ENCODE results near the gene NENF. TPM values are rescaled to one million over a fixed set of nuclear protein-coding genes. Genes with fewer than 3 reads are reported as not detected.

The NENF gene
- total RNA-seq, 2 experiments from 2014 or later: 30.8 to 34.1 TPM

DNA sequence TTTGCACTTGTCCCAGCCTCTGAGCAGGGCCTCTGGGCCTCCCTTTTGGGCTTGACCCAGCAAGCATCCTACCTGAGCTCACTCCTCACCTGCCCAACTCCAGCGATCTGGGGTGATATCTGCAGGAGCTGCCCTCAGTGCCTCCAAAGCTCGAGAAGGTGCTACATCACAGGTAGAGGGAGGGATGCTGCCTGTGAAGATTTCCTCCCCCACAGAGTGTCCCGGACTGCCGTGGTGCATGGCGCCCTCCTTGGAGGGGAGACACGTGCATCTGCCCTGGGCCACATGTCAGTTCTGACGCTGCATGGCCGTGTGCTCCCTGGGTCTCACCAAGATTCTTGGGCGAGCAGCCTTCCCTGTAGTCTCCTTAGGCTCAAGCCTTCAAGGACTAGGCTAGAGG lies 27.7 kb downstream of the NENF start:
- ATAC-seq: no peak
- H3K27me3 Mint-ChIP-seq: no peaks in the 10 kb centered on the region
- H3K4me3 Mint-ChIP-seq: no peak overlapping the region
- CTCF ChIA-PET: interaction anchor here (0.6 kb wide), 1 partner anchor 11 kb away, joined by 4 read pairs; no protein-coding TSS in a partner anchor
- POLR2A ChIA-PET: no interaction called here
- no peaks in the 10 kb centered on the region for H3K9me3 Mint-ChIP-seq (ENCODE audit: low read depth)
- H3K36me3 Mint-ChIP-seq (ENCODE audit: low read depth): no peaks in the 10 kb centered on the region
- peaks cover 7% of the 10 kb centered on the region for H3K4me1 Mint-ChIP-seq
- H3K27ac Mint-ChIP-seq: no peak overlapping the region
- intact Hi-C loops (cut with DNase I, micrococcal nuclease): no loop called here
- no peak for DNase-seq

DNA sequence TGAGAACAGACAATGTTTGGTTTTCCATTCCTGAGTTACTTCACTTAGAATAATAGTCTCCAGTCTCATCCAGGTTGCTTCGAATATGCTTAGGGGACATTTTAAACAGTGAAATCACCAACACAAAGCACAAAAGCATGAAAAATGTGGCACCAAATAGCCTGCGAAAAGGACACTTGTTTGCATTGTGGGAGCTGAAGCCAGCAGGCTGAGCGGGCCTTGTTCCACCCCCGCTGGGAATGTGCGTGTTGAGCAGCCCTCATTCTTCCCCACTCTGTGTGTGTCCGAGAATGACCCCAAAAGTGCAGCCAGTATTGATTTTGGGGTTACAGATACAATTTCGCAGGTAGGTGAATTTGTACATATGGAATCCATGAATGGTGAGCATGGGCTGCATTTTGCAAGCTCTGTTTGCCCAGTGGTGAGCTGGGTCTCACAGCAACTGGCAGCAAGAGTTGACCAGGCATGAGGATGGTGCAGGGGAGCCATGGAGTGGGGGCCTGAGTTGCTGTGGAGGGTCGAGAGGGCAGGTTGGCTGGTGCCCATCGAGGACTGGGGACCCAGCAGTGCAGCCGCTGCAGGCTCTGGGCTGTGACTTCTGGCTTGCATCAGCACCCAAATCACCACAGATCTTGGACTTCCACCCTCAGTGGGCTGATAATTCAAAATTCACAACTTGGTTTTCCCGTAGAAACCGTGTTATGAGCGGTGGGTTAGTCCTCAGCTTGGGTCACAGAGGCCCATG lies 29.4 kb downstream of the NENF start:
- intact Hi-C loops (cut with DNase I, micrococcal nuclease): no loop called here
- peaks cover 7% of the 10 kb centered on the region for H3K4me1 Mint-ChIP-seq
- no peak overlapping the region for H3K4me3 Mint-ChIP-seq
- ChIA-PET POLR2A (no interaction called here), CTCF (interaction anchor here (0.6 to 1.0 kb wide), 3 partner anchors 125 to 533 kb away, joined by 3 to 4 read pairs (median 3); no protein-coding TSS in a partner anchor)
- H3K9me3 Mint-ChIP-seq (ENCODE audit: low read depth): no peaks in the 10 kb centered on the region
- ATAC-seq (no peak), DNase-seq (no peak)
- no peaks in the 10 kb centered on the region for H3K36me3 Mint-ChIP-seq (ENCODE audit: low read depth)
- H3K27ac Mint-ChIP-seq: no peak overlapping the region
- no peaks in the 10 kb centered on the region for H3K27me3 Mint-ChIP-seq

- intact Hi-C loops (cut with DNase I, micrococcal nuclease): no loop called here
- DNase-seq (no peak), ATAC-seq (no peak)
- ChIA-PET CTCF (interaction anchor here (0.6 to 9.4 kb wide), 5 partner anchors 8 to 678 kb away, joined by 3 to 74 read pairs (median 4); no protein-coding TSS in a partner anchor), POLR2A (no interaction called here)
- no peaks in the 10 kb centered on the region for H3K27me3 Mint-ChIP-seq
- H3K4me3 Mint-ChIP-seq: no peak overlapping the region
- H3K36me3 Mint-ChIP-seq (ENCODE audit: low read depth): no peaks in the 10 kb centered on the region
- H3K9me3 Mint-ChIP-seq (ENCODE audit: low read depth): no peaks in the 10 kb centered on the region
- H3K4me1 Mint-ChIP-seq: peaks cover 3% of the 10 kb centered on the region
- H3K27ac Mint-ChIP-seq: no peak overlapping the region
Observed at GRCh38 chr1:212463565-212464285, 31.0 kb downstream of the NENF start.

DNA sequence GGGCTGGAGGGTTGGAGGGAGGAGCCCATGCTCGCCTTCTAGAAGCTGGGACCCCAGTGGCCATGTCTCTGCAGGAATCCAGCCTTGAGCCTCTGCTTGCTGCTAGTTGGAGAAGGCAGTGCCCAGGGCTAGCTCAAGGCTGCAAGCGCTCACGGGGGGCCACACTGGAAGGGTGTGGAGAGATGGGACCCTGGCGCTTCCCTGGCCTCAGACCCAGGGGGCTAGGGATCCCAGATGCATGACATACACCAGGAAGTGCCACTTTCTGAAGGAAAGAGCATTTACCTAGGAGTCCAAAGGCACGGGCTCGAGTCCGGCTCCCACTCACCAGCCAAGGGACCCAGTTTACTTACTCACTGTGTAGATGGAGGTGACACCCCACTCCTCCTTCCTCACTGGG lies 32.6 kb downstream of the NENF start:
- CTCF ChIA-PET: interaction anchor here (1.4 to 9.4 kb wide), 2 partner anchors 9 to 212 kb away, joined by 3 to 74 read pairs; no protein-coding TSS in a partner anchor
- Mint-ChIP-seq H3K27me3 (no peaks in the 10 kb centered on the region), H3K9me3 (ENCODE audit: low read depth) (no peaks in the 10 kb centered on the region), H3K4me3 (no peak overlapping the region), H3K4me1 (no peaks in the 10 kb centered on the region), H3K36me3 (ENCODE audit: low read depth) (no peaks in the 10 kb centered on the region), H3K27ac (no peak overlapping the region)
- intact Hi-C loops (cut with DNase I, micrococcal nuclease): no loop called here
- ATAC-seq: no peak
- no peak for DNase-seq
- POLR2A ChIA-PET: no interaction called here

- Mint-ChIP-seq H3K4me3 (no peak overlapping the region), H3K27me3 (no peaks in the 10 kb centered on the region), H3K36me3 (ENCODE audit: low read depth) (no peaks in the 10 kb centered on the region), H3K9me3 (ENCODE audit: low read depth) (no peaks in the 10 kb centered on the region), H3K27ac (no peak overlapping the region), H3K4me1 (no peaks in the 10 kb centered on the region)
- intact Hi-C loops (cut with DNase I, micrococcal nuclease): no loop called here
- ATAC-seq (no peak), DNase-seq (no peak)
- ChIA-PET POLR2A (interaction anchor here (0.6 kb wide), 1 partner anchor 346 kb away, joined by 3 read pairs; no protein-coding TSS in a partner anchor), CTCF (interaction anchor here (3.0 to 9.4 kb wide), 2 partner anchors 11 kb away, joined by 19 to 74 read pairs; no protein-coding TSS in a partner anchor)
Observed at GRCh38 chr1:212466437-212466836, 33.7 kb downstream of the NENF start.

- Mint-ChIP-seq H3K36me3 (ENCODE audit: low read depth) (no peaks in the 10 kb centered on the region), H3K9me3 (ENCODE audit: low read depth) (no peaks in the 10 kb centered on the region), H3K27ac (no peak overlapping the region), H3K4me1 (no peaks in the 10 kb centered on the region), H3K27me3 (no peaks in the 10 kb centered on the region), H3K4me3 (no peak overlapping the region)
- intact Hi-C loops (cut with DNase I, micrococcal nuclease): no loop called here
- POLR2A ChIA-PET: no interaction called here
- DNase-seq: no peak
- CTCF ChIA-PET: interaction anchor here (3.0 to 9.4 kb wide), 2 partner anchors 11 kb away, joined by 19 to 74 read pairs; no protein-coding TSS in a partner anchor
- ATAC-seq: no peak
Observed at GRCh38 chr1:212466898-212467650, 34.4 kb downstream of the NENF start.

GRCh38 chr1:212467843-212468482 lies 35.2 kb downstream of the NENF start:
- H3K4me1 Mint-ChIP-seq: no peaks in the 10 kb centered on the region
- ChIA-PET POLR2A (no interaction called here), CTCF (interaction anchor here (0.8 to 9.4 kb wide), 3 partner anchors 10 to 200 kb away, joined by 3 to 74 read pairs (median 19); no protein-coding TSS in a partner anchor)
- DNase-seq: peak; percentile 18
- ATAC-seq: peak; percentile 71
- H3K27me3 Mint-ChIP-seq: no peaks in the 10 kb centered on the region
- intact Hi-C loops (cut with DNase I, micrococcal nuclease): no loop called here
- H3K36me3 Mint-ChIP-seq (ENCODE audit: low read depth): no peaks in the 10 kb centered on the region
- H3K9me3 Mint-ChIP-seq (ENCODE audit: low read depth): no peaks in the 10 kb centered on the region
- H3K4me3 Mint-ChIP-seq: no peak overlapping the region
- H3K27ac Mint-ChIP-seq: no peak overlapping the region

DNA sequence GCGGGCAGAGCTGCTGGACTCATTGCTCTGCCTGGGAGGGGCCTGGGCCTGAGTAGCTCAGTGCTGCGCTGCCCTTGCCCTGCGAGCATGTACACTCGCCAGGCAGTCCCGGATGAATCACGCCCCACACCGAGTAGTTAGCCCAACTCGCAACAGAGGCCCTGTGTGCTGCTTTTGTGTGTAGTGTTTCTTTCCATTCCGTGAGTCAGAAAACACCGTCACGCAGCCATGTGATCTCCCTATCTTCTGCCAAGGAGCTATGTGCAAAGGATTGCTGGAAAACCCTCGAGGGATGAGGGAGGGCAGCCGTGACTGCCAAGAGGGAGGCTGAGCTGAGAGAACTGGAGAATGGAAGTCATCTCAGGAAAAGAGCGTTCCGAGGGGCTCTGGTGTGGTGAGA lies 37.3 kb downstream of the NENF start:
- no peak for DNase-seq
- Mint-ChIP-seq H3K27me3 (no peaks in the 10 kb centered on the region), H3K4me1 (no peaks in the 10 kb centered on the region), H3K9me3 (ENCODE audit: low read depth) (no peaks in the 10 kb centered on the region), H3K4me3 (no peak overlapping the region), H3K27ac (no peak overlapping the region), H3K36me3 (ENCODE audit: low read depth) (no peaks in the 10 kb centered on the region)
- POLR2A ChIA-PET: interaction anchor here (0.6 kb wide), 2 partner anchors 138 to 195 kb away, joined by 3 read pairs; partner anchors contain the start of gene ATF3
- intact Hi-C loops (cut with DNase I, micrococcal nuclease): no loop called here
- CTCF ChIA-PET: interaction anchor here (9.4 kb wide), 1 partner anchor 14 kb away, joined by 74 read pairs; no protein-coding TSS in a partner anchor
- ATAC-seq: no peak

GRCh38 chr1:212471286-212471685 lies 38.6 kb downstream of the NENF start:
- no peaks in the 10 kb centered on the region for H3K36me3 Mint-ChIP-seq (ENCODE audit: low read depth)
- H3K4me1 Mint-ChIP-seq: no peaks in the 10 kb centered on the region
- DNase-seq (no peak), ATAC-seq (no peak)
- POLR2A ChIA-PET: no interaction called here
- no peak overlapping the region for H3K27ac Mint-ChIP-seq
- CTCF ChIA-PET: interaction anchor here (0.7 to 9.4 kb wide), 3 partner anchors 10 to 147 kb away, joined by 4 to 74 read pairs (median 4); no protein-coding TSS in a partner anchor
- H3K9me3 Mint-ChIP-seq (ENCODE audit: low read depth): no peaks in the 10 kb centered on the region
- H3K27me3 Mint-ChIP-seq: no peaks in the 10 kb centered on the region
- intact Hi-C loops (cut with DNase I, micrococcal nuclease): no loop called here
- no peak overlapping the region for H3K4me3 Mint-ChIP-seq

DNA sequence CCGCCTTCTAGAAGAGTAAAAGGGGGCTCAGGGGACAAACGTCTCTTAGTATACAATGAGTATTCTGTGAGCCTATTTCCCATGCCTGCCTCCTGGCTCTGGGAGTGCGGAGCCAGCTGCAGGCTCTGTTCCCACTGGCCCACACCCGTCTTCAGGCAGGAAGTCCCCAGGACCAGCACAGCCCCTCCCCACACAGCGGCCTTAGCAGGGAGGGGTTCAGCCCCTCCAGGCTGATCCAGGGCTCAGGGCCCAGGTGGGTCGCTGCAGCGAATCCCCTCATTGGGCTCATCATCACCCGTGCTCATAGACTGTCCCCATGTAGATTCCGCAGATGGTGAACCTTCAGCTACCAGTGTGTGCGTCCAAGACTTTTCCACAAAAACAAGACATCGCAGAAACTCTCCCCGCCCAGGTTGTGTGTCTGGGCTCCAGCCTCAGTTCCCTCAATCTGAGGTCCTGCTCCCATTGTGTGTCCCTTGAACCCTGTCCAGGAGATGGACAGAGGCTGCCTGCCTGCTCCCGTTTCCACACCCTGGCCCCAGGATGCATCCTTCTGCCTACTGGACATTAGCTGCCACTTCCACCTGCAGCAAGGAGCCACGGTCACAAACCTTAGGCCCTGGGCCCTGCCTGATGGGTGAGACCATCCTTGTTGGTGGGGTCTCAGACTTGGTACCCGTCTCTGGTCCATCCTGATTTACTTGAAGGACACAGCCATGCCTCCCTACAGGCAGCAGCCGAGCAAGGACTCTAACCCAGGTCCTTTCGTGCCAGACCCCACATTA lies 39.4 kb downstream of the NENF start:
- DNase-seq (no peak), ATAC-seq (no peak)
- H3K27ac Mint-ChIP-seq: no peak overlapping the region
- intact Hi-C loops (cut with DNase I, micrococcal nuclease): no loop called here
- CTCF ChIA-PET: interaction anchor here (0.7 to 9.4 kb wide), 5 partner anchors 11 to 193 kb away, joined by 3 to 74 read pairs (median 4); no protein-coding TSS in a partner anchor
- no peaks in the 10 kb centered on the region for H3K4me1 Mint-ChIP-seq
- no peaks in the 10 kb centered on the region for H3K27me3 Mint-ChIP-seq
- H3K9me3 Mint-ChIP-seq (ENCODE audit: low read depth): no peaks in the 10 kb centered on the region
- H3K4me3 Mint-ChIP-seq: no peak overlapping the region
- H3K36me3 Mint-ChIP-seq (ENCODE audit: low read depth): no peaks in the 10 kb centered on the region
- POLR2A ChIA-PET: interaction anchor here (1.2 kb wide), 1 partner anchor 227 kb away, joined by 3 read pairs; no protein-coding TSS in a partner anchor
